Urothelium cell line (cell line): ENCODE results near the gene LSG1.

Experiments used
- DNase-seq: peaks from one replicate; pipeline ENCODE4 v3.0.0; 2011; ENCODE audit warnings: low spot score, mixed read lengths
- FAIRE-seq: peaks from 2 replicates; lab custom pipeline; 2011; peaks lifted over from hg19 to GRCh38; lab: Jason Lieb, UNC

LSG1 gene

GRCh38 chr3:194687638-194688199, 15.7 kb upstream of the LSG1 start:
- DNase-seq: no peak
- no peak for FAIRE-seq

- no peak for DNase-seq
- no peak for FAIRE-seq
Observed at GRCh38 chr3:194686816-194687637, 15.0 kb upstream of the LSG1 start.

- FAIRE-seq (no peak), DNase-seq (no peak)
Observed at GRCh38 chr3:194686414-194686815, 14.4 kb upstream of the LSG1 start.

GRCh38 chr3:194685718-194686413, 13.9 kb upstream of the LSG1 start, which contains the start of gene FAM43A:
Gene FAM43A (plus strand): TSS chr3:194685883. CDS start chr3:194686827, 944 bp downstream.
- no peak for FAIRE-seq
- peak; percentile 76 for DNase-seq

GRCh38 chr3:194685065-194685717, 13.2 kb upstream of the LSG1 start:
- FAIRE-seq: no peak
- DNase-seq: no peak

- no peak for DNase-seq
- FAIRE-seq: no peak
Observed at GRCh38 chr3:194683380-194683779, 11.4 kb upstream of the LSG1 start.

- DNase-seq (peak; percentile 73), FAIRE-seq (peak; percentile 53)
Observed at GRCh38 chr3:194682694-194683310, 10.8 kb upstream of the LSG1 start.

- DNase-seq: no peak
- FAIRE-seq: peak; percentile 40
Observed at GRCh38 chr3:194682189-194682693, 10.2 kb upstream of the LSG1 start.

GRCh38 chr3:194680888-194681615, 9.1 kb upstream of the LSG1 start:
- DNase-seq (no peak), FAIRE-seq (no peak)

- FAIRE-seq (no peak), DNase-seq (no peak)
Observed at GRCh38 chr3:194676471-194676870, 4.5 kb upstream of the LSG1 start.

GRCh38 chr3:194675680-194676079, 3.7 kb upstream of the LSG1 start:
- no peak for FAIRE-seq
- no peak for DNase-seq

- FAIRE-seq (no peak), DNase-seq (no peak)
Observed at GRCh38 chr3:194675081-194675640, 3.2 kb upstream of the LSG1 start.

- DNase-seq: no peak
- no peak for FAIRE-seq
Observed at GRCh38 chr3:194673761-194674160, 1.8 kb upstream of the LSG1 start.

GRCh38 chr3:194672876-194673275, 885 bp upstream of the LSG1 start:
- DNase-seq: no peak
- FAIRE-seq: no peak

GRCh38 chr3:194671511-194671899, 486 bp downstream of the LSG1 start:
- no peak for DNase-seq

GRCh38 chr3:194667363-194667762, 4.6 kb downstream of the LSG1 start:
- FAIRE-seq: no peak
- no peak for DNase-seq

More at GRCh38 chr3:194671511-194671899, 486 bp downstream of the LSG1 start:
- no peak for FAIRE-seq

- DNase-seq (no peak), FAIRE-seq (no peak)
Observed at GRCh38 chr3:194664857-194665256, 7.1 kb downstream of the LSG1 start.

- DNase-seq (no peak), FAIRE-seq (no peak)
Observed at GRCh38 chr3:194661946-194662345, 10.0 kb downstream of the LSG1 start.

GRCh38 chr3:194661374-194661773, 10.6 kb downstream of the LSG1 start:
- no peak for DNase-seq
- no peak for FAIRE-seq

GRCh38 chr3:194659778-194660177, 12.2 kb downstream of the LSG1 start:
- DNase-seq (no peak), FAIRE-seq (no peak)
